ENCODE results near the gene RGL1. TPM values are rescaled to one million over a fixed set of nuclear protein-coding genes. Genes with fewer than 3 reads are reported as not detected.

Gene RGL1
- total RNA-seq, 1 experiment from 2014 or later = 2.1 TPM

DNA sequence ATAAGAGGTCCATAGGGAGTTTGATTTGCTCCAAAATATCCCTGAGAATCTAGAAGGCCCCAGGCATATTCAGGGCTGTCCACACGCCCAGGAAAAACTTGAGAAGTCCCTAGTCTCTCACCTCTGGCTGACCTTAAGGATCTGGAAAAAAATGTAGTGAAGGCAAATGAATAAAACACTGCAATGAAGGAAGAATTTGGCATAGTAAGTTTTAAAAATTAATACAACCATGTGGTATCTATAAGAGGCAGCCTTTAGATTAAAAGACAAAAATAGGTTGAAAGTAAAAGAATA, 141.3 kb downstream of the RGL1 start:
- no TSS peak for BruUV-seq (replicated peaks)
- Mint-ChIP-seq H3K27me3 (ENCODE audit: insufficient read depth, unreplicated experiment) (no peaks in the 10 kb centered on the region), H3K4me1 (ENCODE audit: insufficient read depth, unreplicated experiment) (peaks cover 11% of the 10 kb centered on the region), H3K4me3 (ENCODE audit: unreplicated experiment) (no peak overlapping the region), H3K9me3 (ENCODE audit: unreplicated experiment) (peaks cover 7% of the 10 kb centered on the region), H3K27ac (ENCODE audit: low read depth, unreplicated experiment) (no peak overlapping the region), H3K36me3 (ENCODE audit: insufficient read depth, unreplicated experiment) (no peaks in the 10 kb centered on the region)
- DNase-seq (ENCODE audit: unreplicated experiment) = no peak
- CTCF ChIA-PET = interaction anchor here (0.7 to 1.6 kb wide), 4 partner anchors 19 to 746 kb away, joined by 3 to 4 read pairs (median 4); no protein-coding TSS in a partner anchor
- intact Hi-C loops (cut with micrococcal nuclease) = no loop called here
- POLR2A ChIA-PET = interaction anchor here (0.6 kb wide), 1 partner anchor 461 kb away, joined by 4 read pairs; no protein-coding TSS in a partner anchor
- TF ChIP-seq, protein P1, sequence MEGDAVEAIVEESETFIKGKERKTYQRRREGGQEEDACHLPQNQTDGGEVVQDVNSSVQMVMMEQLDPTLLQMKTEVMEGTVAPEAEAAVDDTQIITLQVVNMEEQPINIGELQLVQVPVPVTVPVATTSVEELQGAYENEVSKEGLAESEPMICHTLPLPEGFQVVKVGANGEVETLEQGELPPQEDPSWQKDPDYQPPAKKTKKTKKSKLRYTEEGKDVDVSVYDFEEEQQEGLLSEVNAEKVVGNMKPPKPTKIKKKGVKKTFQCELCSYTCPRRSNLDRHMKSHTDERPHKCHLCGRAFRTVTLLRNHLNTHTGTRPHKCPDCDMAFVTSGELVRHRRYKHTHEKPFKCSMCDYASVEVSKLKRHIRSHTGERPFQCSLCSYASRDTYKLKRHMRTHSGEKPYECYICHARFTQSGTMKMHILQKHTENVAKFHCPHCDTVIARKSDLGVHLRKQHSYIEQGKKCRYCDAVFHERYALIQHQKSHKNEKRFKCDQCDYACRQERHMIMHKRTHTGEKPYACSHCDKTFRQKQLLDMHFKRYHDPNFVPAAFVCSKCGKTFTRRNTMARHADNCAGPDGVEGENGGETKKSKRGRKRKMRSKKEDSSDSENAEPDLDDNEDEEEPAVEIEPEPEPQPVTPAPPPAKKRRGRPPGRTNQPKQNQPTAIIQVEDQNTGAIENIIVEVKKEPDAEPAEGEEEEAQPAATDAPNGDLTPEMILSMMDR (IDR thresholded peaks at IDR 0.05; ENCODE audit: unreplicated experiment) = no peak

- TF ChIP-seq, protein P1 (IDR thresholded peaks at IDR 0.05; ENCODE audit: unreplicated experiment) = no peak
- Mint-ChIP-seq H3K27ac (ENCODE audit: low read depth, unreplicated experiment) (no peak overlapping the region), H3K27me3 (ENCODE audit: insufficient read depth, unreplicated experiment) (no peaks in the 10 kb centered on the region), H3K36me3 (ENCODE audit: insufficient read depth, unreplicated experiment) (no peaks in the 10 kb centered on the region), H3K4me3 (ENCODE audit: unreplicated experiment) (no peak overlapping the region), H3K4me1 (ENCODE audit: insufficient read depth, unreplicated experiment) (peaks cover 6% of the 10 kb centered on the region), H3K9me3 (ENCODE audit: unreplicated experiment) (peaks cover 7% of the 10 kb centered on the region)
- no TSS peak for BruUV-seq (replicated peaks)
- DNase-seq (ENCODE audit: unreplicated experiment) = no peak
- POLR2A ChIA-PET = interaction anchor here (0.6 kb wide), 1 partner anchor 25 kb away, joined by 3 read pairs; no protein-coding TSS in a partner anchor
- intact Hi-C loops (cut with micrococcal nuclease) = no loop called here
- CTCF ChIA-PET = interaction anchor here (0.6 kb wide), 1 partner anchor 57 kb away, joined by 3 read pairs; no protein-coding TSS in a partner anchor
Observed at GRCh38 chr1:183947988-183948387, 143.1 kb downstream of the RGL1 start.

- intact Hi-C loops (cut with micrococcal nuclease) = no loop called here
- Mint-ChIP-seq H3K9me3 (ENCODE audit: unreplicated experiment) (peaks cover 7% of the 10 kb centered on the region), H3K27me3 (ENCODE audit: insufficient read depth, unreplicated experiment) (no peaks in the 10 kb centered on the region), H3K4me1 (ENCODE audit: insufficient read depth, unreplicated experiment) (peaks cover 5% of the 10 kb centered on the region), H3K4me3 (ENCODE audit: unreplicated experiment) (no peak overlapping the region), H3K27ac (ENCODE audit: low read depth, unreplicated experiment) (no peak overlapping the region), H3K36me3 (ENCODE audit: insufficient read depth, unreplicated experiment) (no peaks in the 10 kb centered on the region)
- CTCF ChIA-PET = interaction anchor here (0.6 kb wide), 1 partner anchor 208 kb away, joined by 3 read pairs; no protein-coding TSS in a partner anchor
- no TSS peak for BruUV-seq (replicated peaks)
- TF ChIP-seq, protein P1 (IDR thresholded peaks at IDR 0.05; ENCODE audit: unreplicated experiment) = no peak
- DNase-seq (ENCODE audit: unreplicated experiment) = no peak
- POLR2A ChIA-PET = no interaction called here
Observed at GRCh38 chr1:183952101-183952500, 147.2 kb downstream of the RGL1 start.

- TF ChIP-seq, protein P1 (IDR thresholded peaks at IDR 0.05; ENCODE audit: unreplicated experiment) = no peak
- Mint-ChIP-seq H3K4me3 (ENCODE audit: unreplicated experiment) (no peak overlapping the region), H3K27me3 (ENCODE audit: insufficient read depth, unreplicated experiment) (no peaks in the 10 kb centered on the region), H3K27ac (ENCODE audit: low read depth, unreplicated experiment) (no peak overlapping the region), H3K9me3 (ENCODE audit: unreplicated experiment) (peaks cover 7% of the 10 kb centered on the region), H3K4me1 (ENCODE audit: insufficient read depth, unreplicated experiment) (peaks cover 5% of the 10 kb centered on the region), H3K36me3 (ENCODE audit: insufficient read depth, unreplicated experiment) (no peaks in the 10 kb centered on the region)
- intact Hi-C loops (cut with micrococcal nuclease) = no loop called here
- ChIA-PET CTCF (interaction anchor here (0.6 kb wide), 1 partner anchor 113 kb away, joined by 3 read pairs; no protein-coding TSS in a partner anchor), POLR2A (interaction anchor here (0.7 kb wide), 1 partner anchor 1156 kb away, joined by 3 read pairs; no protein-coding TSS in a partner anchor)
- no peak for DNase-seq (ENCODE audit: unreplicated experiment)
- BruUV-seq (replicated peaks) = no TSS peak
Observed at GRCh38 chr1:183953031-183953430, 148.1 kb downstream of the RGL1 start.

Data from MCF 10A (cell line).